Large intestine (tissue), 3 donors: ENCODE data around the gene PRR16. TPM values are rescaled to one million over a fixed set of nuclear protein-coding genes. Genes with fewer than 3 reads are reported as not detected.

Experiments
- DNase-seq, 2 donors: peaks; one replicate each; pipeline versions ENCODE4 v3.0.0 to v3.0.0-alpha.2; 2013
- H3K27ac ChIP-seq: one replicate; pipeline ENCODE4 v1.5.1; 2013; ENCODE audit warnings: low read length
- H3K27me3 ChIP-seq: 2 replicates; pipeline ENCODE4 v1.6.1; 2013; ENCODE audit warnings: low read length; ENCODE audit not compliant: control insufficient read depth, insufficient read depth
- H3K36me3 ChIP-seq: 2 replicates; pipeline ENCODE4 v1.6.1; 2013; ENCODE audit warnings: low read length; ENCODE audit not compliant: control insufficient read depth, insufficient read depth
- H3K4me1 ChIP-seq: one replicate; pipeline ENCODE4 v1.6.1; 2013; ENCODE audit warnings: low read length; ENCODE audit not compliant: control insufficient read depth, insufficient read depth
- H3K4me3 ChIP-seq: one replicate; pipeline ENCODE4 v1.5.1; 2013; ENCODE audit warnings: low read length
- H3K9me3 ChIP-seq: one replicate; pipeline ENCODE4 v1.6.1; 2013; ENCODE audit warnings: mild to moderate bottlenecking, low read depth, low read length, moderate library complexity; ENCODE audit not compliant: control insufficient read depth
- WGBS: methylation state at CpG from one replicate; pipeline ENCODE4 v1.1.5; 2013; ENCODE audit warnings: low lambda C conversion rate; ENCODE audit not compliant: insufficient coverage; 5-methylcytosine and 5-hydroxymethylcytosine counted together
- polyA plus RNA-seq: library from polyadenylated mRNA; unstranded; fragments of 120-200 nt; gene quantifications from one replicate; pipeline ENCODE4 v1.2.1, GENCODE V29; 2013

PRR16 gene
- polyA plus RNA-seq, 1 donor: 2.7 TPM

DNA sequence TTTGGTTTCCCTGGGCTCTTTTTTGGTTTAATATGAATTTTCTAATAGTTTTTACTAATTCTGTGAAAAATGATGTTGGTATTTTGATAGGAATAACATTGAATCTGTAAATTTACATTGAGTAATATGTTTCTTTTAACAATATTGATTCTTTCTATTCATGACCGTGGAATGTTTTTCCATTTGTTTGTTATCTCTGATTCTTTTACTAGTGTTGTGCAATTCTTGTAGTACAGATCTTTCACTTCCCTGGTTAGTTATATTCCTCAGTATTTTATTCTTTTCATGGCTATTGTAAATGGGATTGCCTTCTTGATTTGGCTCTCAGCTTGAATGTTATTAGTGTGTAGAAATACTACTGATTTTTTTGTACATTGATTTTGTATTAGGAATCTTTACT is 137.9 kb downstream of the PRR16 start:
- H3K27me3 ChIP-seq: no peaks in the 10 kb centered on the region
- no peak overlapping the region for H3K4me3 ChIP-seq
- DNase-seq: no peak
- no CpG with 5 or more reads among the region's 1 CpG for WGBS
- H3K36me3 ChIP-seq: no peaks in the 10 kb centered on the region
- no peak overlapping the region for H3K27ac ChIP-seq
- H3K9me3 ChIP-seq: no peaks in the 10 kb centered on the region
- no peaks in the 10 kb centered on the region for H3K4me1 ChIP-seq

DNA sequence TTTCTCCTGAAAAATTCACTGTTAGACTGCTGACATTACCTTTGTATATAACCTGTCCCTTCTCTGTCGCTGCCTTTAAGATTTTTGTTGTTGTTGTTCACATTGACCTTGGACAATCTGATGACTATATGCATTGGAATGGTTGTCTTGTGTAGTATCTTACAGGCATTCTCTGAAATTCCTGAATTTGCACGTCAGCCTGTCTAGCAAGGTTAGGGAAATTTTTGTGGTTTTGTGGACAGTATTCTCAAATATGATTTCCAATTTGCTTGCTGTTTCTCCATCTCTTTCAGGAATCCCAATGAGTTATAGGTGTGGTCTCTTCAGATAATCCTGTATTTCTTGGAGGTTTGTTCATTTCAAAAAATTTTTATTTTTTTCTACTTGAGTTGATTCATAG is 140.8 kb downstream of the PRR16 start:
- no peaks in the 10 kb centered on the region for H3K27me3 ChIP-seq
- no peaks in the 10 kb centered on the region for H3K36me3 ChIP-seq
- no peak for DNase-seq
- H3K9me3 ChIP-seq: no peaks in the 10 kb centered on the region
- no CpG with 5 or more reads among the region's 2 CpGs for WGBS
- H3K27ac ChIP-seq: no peak overlapping the region
- no peak overlapping the region for H3K4me3 ChIP-seq
- no peaks in the 10 kb centered on the region for H3K4me1 ChIP-seq

DNA sequence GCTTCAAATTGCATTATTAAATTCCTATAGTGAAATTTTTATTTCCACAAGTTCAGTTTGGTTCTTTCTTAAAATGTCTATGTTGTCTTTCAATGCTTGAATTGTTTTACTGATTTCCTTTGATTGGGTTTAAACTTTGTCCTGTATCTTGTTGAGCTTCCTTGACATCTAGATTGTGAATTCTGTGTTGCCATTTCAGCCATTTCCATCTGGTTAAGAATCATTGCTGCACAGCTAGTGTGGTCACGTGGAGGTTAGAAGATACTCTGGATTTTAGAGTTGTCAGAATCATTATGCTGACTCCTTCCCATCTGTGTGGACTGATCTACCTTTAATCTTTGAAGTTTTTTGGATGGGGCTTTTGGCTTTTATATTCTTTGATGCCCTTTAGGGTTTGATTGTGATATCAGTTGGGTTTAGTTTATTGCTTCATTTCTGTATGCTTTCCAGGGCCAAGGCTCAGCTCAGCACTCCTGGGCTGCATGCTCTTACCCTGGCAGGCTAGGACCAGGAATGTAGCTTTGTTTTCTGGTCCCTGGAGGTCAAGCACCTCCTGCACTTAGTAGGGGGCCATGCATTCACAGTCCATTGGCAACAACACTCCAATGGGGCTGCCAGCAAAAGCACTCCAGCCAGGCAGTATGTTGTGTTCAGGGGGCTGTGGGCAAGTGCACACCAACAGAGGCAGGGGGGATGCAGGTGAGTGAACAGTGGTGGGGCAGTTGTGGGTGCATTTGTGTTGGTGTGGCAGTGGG is 141.4 kb downstream of the PRR16 start:
- Histone ChIP-seq H3K4me3 (no peak overlapping the region), H3K4me1 (no peaks in the 10 kb centered on the region), H3K27me3 (no peaks in the 10 kb centered on the region), H3K9me3 (no peaks in the 10 kb centered on the region), H3K27ac (no peak overlapping the region), H3K36me3 (no peaks in the 10 kb centered on the region)
- WGBS: no CpG with 5 or more reads among the region's 1 CpG
- DNase-seq: no peak

DNA sequence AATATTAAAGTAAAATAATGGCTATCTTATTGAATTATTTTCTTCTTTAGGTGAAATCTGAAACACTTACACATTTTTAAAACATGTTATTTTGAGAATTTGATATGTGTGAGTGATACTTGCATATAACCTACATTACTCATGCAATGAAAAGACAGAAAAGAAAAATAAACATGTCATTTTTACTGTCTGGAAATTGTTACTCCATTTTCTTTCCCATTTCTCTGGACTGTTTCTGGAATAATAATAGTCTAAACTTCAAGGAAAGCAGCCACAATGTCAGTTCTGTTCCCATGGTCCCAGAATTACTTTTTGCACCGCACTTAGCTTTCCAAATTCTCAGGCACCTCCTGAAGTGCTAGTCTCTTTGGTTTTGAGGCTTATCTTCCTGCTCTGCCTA is 145.5 kb downstream of the PRR16 start:
- no peaks in the 10 kb centered on the region for H3K36me3 ChIP-seq
- no peaks in the 10 kb centered on the region for H3K9me3 ChIP-seq
- H3K4me1 ChIP-seq: no peaks in the 10 kb centered on the region
- WGBS: no CpG with 5 or more reads among the region's 1 CpG
- H3K27ac ChIP-seq: no peak overlapping the region
- no peaks in the 10 kb centered on the region for H3K27me3 ChIP-seq
- DNase-seq: no peak
- H3K4me3 ChIP-seq: no peak overlapping the region

- Histone ChIP-seq H3K9me3 (no peaks in the 10 kb centered on the region), H3K27me3 (no peaks in the 10 kb centered on the region), H3K4me3 (no peak overlapping the region), H3K36me3 (no peaks in the 10 kb centered on the region), H3K27ac (no peak overlapping the region), H3K4me1 (no peaks in the 10 kb centered on the region)
- no peak for DNase-seq
- WGBS: no CpG with 5 or more reads among the region's 2 CpGs
Observed at GRCh38 chr5:120610145-120610544, 146.0 kb downstream of the PRR16 start.

- no peaks in the 10 kb centered on the region for H3K4me1 ChIP-seq
- H3K4me3 ChIP-seq: no peak overlapping the region
- H3K27me3 ChIP-seq: no peaks in the 10 kb centered on the region
- DNase-seq: no peak
- H3K36me3 ChIP-seq: no peaks in the 10 kb centered on the region
- no peaks in the 10 kb centered on the region for H3K9me3 ChIP-seq
- H3K27ac ChIP-seq: no peak overlapping the region
Observed at GRCh38 chr5:120613729-120614128, 149.6 kb downstream of the PRR16 start.

GRCh38 chr5:120614531-120615180 is 150.6 kb downstream of the PRR16 start:
- DNase-seq: no peak
- H3K27me3 ChIP-seq: no peaks in the 10 kb centered on the region
- no peak overlapping the region for H3K27ac ChIP-seq
- no peaks in the 10 kb centered on the region for H3K9me3 ChIP-seq
- WGBS: 50% methylated on average over 1 of the region's 2 CpGs
- H3K36me3 ChIP-seq: no peaks in the 10 kb centered on the region
- no peak overlapping the region for H3K4me3 ChIP-seq
- H3K4me1 ChIP-seq: no peaks in the 10 kb centered on the region

- H3K27me3 ChIP-seq: no peaks in the 10 kb centered on the region
- no peak overlapping the region for H3K27ac ChIP-seq
- H3K4me1 ChIP-seq: no peaks in the 10 kb centered on the region
- DNase-seq: no peak
- no peaks in the 10 kb centered on the region for H3K36me3 ChIP-seq
- WGBS: 80% methylated on average over 1 of the region's 7 CpGs
- H3K4me3 ChIP-seq: no peak overlapping the region
- H3K9me3 ChIP-seq: no peaks in the 10 kb centered on the region
Observed at GRCh38 chr5:120615967-120616645, 152.0 kb downstream of the PRR16 start.

- H3K27ac ChIP-seq: no peak overlapping the region
- WGBS: no CpG with 5 or more reads among the region's 2 CpGs
- no peak overlapping the region for H3K4me3 ChIP-seq
- no peaks in the 10 kb centered on the region for H3K27me3 ChIP-seq
- H3K4me1 ChIP-seq: no peaks in the 10 kb centered on the region
- H3K9me3 ChIP-seq: no peaks in the 10 kb centered on the region
- DNase-seq: no peak
- no peaks in the 10 kb centered on the region for H3K36me3 ChIP-seq
Observed at GRCh38 chr5:120621339-120621738, 157.2 kb downstream of the PRR16 start.

DNA sequence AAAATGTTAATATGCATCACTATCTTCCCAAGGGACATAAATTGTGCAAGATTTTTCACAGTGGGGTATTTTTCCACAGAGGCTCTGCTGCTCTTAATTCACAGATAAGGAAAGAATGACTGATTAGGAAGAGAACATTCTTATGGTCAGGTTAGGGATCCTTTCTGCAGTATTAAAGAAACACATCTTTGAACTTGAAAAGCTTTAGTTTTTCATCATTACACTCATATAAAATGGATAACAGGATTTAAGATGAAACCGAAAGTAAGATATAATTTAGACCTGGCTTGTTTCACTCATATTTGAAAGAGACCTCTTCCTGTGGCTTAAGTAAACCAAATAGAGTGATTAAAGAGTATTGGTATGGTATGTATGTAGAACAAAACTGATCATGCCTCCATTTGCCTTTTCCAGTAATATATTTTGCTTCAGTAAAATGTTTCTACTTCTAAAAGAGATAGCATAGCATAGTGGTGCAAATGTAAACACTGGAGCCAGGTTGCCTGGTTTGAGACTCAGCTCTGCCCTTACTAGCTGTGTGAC is 160.0 kb downstream of the PRR16 start:
- no peak for DNase-seq
- WGBS: no CpG with 5 or more reads among the region's 1 CpG
- H3K4me3 ChIP-seq: no peak overlapping the region

More for the DNA sequence above, 160.0 kb downstream of the PRR16 start:
- Histone ChIP-seq H3K27ac (no peak overlapping the region), H3K9me3 (no peaks in the 10 kb centered on the region), H3K36me3 (no peaks in the 10 kb centered on the region), H3K4me1 (no peaks in the 10 kb centered on the region), H3K27me3 (no peaks in the 10 kb centered on the region)
